ENCODE measurements around the gene CPNE4. TPM values are rescaled to one million over a fixed set of nuclear protein-coding genes. Genes with fewer than 3 reads are reported as not detected.

CPNE4 gene
- total and polyA plus RNA-seq, 9 of the 15 experiments (the other 6 are each of a cell fraction or from before 2014, with no cell fraction given), result not detected

- Histone ChIP-seq H3K4me1 (replicated peaks in 1 of 2; ENCODE audit: control insufficient read depth in 2 of 2, insufficient read depth in 2 of 2, low read length in 2 of 2) (no peaks in the 10 kb centered on the region), H3K4me3 (no peak overlapping the region), H4K20me1 (replicated peaks; ENCODE audit: control insufficient read depth, insufficient read depth, low read length) (no peaks in the 10 kb centered on the region), H3K36me3 (ENCODE audit: control insufficient read depth, insufficient read depth, low read length) (no peaks in the 10 kb centered on the region), H3K9ac (ENCODE audit: insufficient read depth in 1 of 2, low read depth in 2 of 2, low read length in 2 of 2) (no peak overlapping the region), H3K4me2 (ENCODE audit: insufficient read depth, low read length) (no peak overlapping the region), H3K27ac (ENCODE audit: extremely low read depth, low read depth, low read length) (no peak overlapping the region), H2AFZ (ENCODE audit: low read depth, low read length) (no peak overlapping the region), H3K27me3 (ENCODE audit: control insufficient read depth in 2 of 2, insufficient read depth in 2 of 2, low read length in 2 of 2) (no peaks in the 10 kb centered on the region), H3K9me3 (replicated peaks; ENCODE audit: control insufficient read depth, insufficient read depth, low read depth, low read length) (no peaks in the 10 kb centered on the region), H3K79me2 (ENCODE audit: control insufficient read depth, insufficient read depth, low read length) (no peaks in the 10 kb centered on the region), H3K9me1 (ENCODE audit: control insufficient read depth, insufficient read depth, low read length) (no peaks in the 10 kb centered on the region)
- CTCF ChIA-PET (ENCODE audit: low intra/inter-chr PET ratio), result no interaction called here
- DNase-seq (ENCODE audit: extremely low read depth in 1 of 4, low spot score in 3 of 4) (no peak), ATAC-seq (no peak), FAIRE-seq (no peak)
- intact Hi-C loops (cut with micrococcal nuclease), result no loop called here
- POLR2A ChIA-PET, result no interaction called here
- in situ Hi-C loops (cut with MboI), result no loop called here
- BruUV-seq (replicated peaks), result no TSS peak
- TF ChIP-seq, protein P1, sequence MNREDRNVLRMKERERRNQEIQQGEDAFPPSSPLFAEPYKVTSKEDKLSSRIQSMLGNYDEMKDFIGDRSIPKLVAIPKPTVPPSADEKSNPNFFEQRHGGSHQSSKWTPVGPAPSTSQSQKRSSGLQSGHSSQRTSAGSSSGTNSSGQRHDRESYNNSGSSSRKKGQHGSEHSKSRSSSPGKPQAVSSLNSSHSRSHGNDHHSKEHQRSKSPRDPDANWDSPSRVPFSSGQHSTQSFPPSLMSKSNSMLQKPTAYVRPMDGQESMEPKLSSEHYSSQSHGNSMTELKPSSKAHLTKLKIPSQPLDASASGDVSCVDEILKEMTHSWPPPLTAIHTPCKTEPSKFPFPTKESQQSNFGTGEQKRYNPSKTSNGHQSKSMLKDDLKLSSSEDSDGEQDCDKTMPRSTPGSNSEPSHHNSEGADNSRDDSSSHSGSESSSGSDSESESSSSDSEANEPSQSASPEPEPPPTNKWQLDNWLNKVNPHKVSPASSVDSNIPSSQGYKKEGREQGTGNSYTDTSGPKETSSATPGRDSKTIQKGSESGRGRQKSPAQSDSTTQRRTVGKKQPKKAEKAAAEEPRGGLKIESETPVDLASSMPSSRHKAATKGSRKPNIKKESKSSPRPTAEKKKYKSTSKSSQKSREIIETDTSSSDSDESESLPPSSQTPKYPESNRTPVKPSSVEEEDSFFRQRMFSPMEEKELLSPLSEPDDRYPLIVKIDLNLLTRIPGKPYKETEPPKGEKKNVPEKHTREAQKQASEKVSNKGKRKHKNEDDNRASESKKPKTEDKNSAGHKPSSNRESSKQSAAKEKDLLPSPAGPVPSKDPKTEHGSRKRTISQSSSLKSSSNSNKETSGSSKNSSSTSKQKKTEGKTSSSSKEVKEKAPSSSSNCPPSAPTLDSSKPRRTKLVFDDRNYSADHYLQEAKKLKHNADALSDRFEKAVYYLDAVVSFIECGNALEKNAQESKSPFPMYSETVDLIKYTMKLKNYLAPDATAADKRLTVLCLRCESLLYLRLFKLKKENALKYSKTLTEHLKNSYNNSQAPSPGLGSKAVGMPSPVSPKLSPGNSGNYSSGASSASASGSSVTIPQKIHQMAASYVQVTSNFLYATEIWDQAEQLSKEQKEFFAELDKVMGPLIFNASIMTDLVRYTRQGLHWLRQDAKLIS (CRISPR knock-in tag; IDR thresholded peaks at IDR 0.05), result no peak
- no peak for TF ChIP-seq ADNP (tag; IDR thresholded peaks at IDR 0.05)
- no peak for TF ChIP-seq TAF9B (IDR thresholded peaks at IDR 0.05; ENCODE audit: partially characterized antibody)
- no peak for TF ChIP-seq RBM22 (IDR thresholded peaks at IDR 0.05; ENCODE audit: low read depth, low read length, poor library complexity, severe bottlenecking)
- TF ChIP-seq ATF7 (IDR thresholded peaks at IDR 0.05), result no peak
- TF ChIP-seq FOXJ3 (CRISPR knock-in tag; IDR thresholded peaks at IDR 0.05), result no peak
- no peak for TF ChIP-seq U2AF1 (optimal IDR thresholded peaks at IDR 0.05; ENCODE audit: low read depth, low read length)
- no peak for TF ChIP-seq PHB2 (IDR thresholded peaks at IDR 0.05; ENCODE audit: low read depth)
- no peak for TF ChIP-seq ZNF174 (CRISPR knock-in tag; IDR thresholded peaks at IDR 0.05)
- TF ChIP-seq SMARCA4 (IDR thresholded peaks at IDR 0.05), result no peak
- no peak for TF ChIP-seq CSDE1 (IDR thresholded peaks at IDR 0.05)
- TF ChIP-seq, protein P2, sequence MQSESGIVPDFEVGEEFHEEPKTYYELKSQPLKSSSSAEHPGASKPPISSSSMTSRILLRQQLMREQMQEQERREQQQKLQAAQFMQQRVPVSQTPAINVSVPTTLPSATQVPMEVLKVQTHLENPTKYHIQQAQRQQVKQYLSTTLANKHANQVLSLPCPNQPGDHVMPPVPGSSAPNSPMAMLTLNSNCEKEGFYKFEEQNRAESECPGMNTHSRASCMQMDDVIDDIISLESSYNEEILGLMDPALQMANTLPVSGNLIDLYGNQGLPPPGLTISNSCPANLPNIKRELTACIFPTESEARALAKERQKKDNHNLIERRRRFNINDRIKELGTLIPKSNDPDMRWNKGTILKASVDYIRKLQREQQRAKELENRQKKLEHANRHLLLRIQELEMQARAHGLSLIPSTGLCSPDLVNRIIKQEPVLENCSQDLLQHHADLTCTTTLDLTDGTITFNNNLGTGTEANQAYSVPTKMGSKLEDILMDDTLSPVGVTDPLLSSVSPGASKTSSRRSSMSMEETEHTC (IDR thresholded peaks at IDR 0.05), result no peak
- no peak for TF ChIP-seq ETS2 (tag; IDR thresholded peaks at IDR 0.05; ENCODE audit: borderline replicate concordance, poor library complexity, severe bottlenecking)
- TF ChIP-seq SMAD1 (IDR thresholded peaks at IDR 0.05; ENCODE audit: low read depth, low read length, partially characterized antibody), result no peak
- no peak for TF ChIP-seq SAFB (IDR thresholded peaks at IDR 0.05; ENCODE audit: borderline replicate concordance, low read depth, low read length)
- no peak for TF ChIP-seq KLF13 (tag; IDR thresholded peaks at IDR 0.05; ENCODE audit: borderline replicate concordance, low read depth)
- TF ChIP-seq, protein P3, sequence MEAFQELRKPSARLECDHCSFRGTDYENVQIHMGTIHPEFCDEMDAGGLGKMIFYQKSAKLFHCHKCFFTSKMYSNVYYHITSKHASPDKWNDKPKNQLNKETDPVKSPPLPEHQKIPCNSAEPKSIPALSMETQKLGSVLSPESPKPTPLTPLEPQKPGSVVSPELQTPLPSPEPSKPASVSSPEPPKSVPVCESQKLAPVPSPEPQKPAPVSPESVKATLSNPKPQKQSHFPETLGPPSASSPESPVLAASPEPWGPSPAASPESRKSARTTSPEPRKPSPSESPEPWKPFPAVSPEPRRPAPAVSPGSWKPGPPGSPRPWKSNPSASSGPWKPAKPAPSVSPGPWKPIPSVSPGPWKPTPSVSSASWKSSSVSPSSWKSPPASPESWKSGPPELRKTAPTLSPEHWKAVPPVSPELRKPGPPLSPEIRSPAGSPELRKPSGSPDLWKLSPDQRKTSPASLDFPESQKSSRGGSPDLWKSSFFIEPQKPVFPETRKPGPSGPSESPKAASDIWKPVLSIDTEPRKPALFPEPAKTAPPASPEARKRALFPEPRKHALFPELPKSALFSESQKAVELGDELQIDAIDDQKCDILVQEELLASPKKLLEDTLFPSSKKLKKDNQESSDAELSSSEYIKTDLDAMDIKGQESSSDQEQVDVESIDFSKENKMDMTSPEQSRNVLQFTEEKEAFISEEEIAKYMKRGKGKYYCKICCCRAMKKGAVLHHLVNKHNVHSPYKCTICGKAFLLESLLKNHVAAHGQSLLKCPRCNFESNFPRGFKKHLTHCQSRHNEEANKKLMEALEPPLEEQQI (IDR thresholded peaks at IDR 0.05), result no peak
Observed at GRCh38 chr3:131883086-131883485, 151.7 kb downstream of the CPNE4 start.

Data from K562 (cell line).